Loucy (cell line): ENCODE data around the gene KRTAP3-2.

ENCODE experiments used
- EZH2phosphoT487 ChIP-seq: fragments of 200-600 bp; IDR thresholded peaks from 2 replicates; pipeline ENCODE4 v1.6.1; 2018; ENCODE audit warnings: antibody characterized with exemption, mild to moderate bottlenecking, moderate library complexity, borderline replicate concordance
- TF ChIP-seq, protein P1 (sequence below): fragments of 200-600 bp; sonication (generic); conservative IDR thresholded peaks from 2 replicates; pipeline ENCODE4 v1.5.1; 2014; ENCODE audit warnings: mild to moderate bottlenecking, antibody characterized with exemption, low read length

GRCh38 chr17:41026715-41027471 lies 27.2 kb upstream of the KRTAP3-2 start, which contains the start of gene KRTAP1-5:
- TF ChIP-seq EZH2phosphoT487, result no peak
- TF ChIP-seq, protein P1, sequence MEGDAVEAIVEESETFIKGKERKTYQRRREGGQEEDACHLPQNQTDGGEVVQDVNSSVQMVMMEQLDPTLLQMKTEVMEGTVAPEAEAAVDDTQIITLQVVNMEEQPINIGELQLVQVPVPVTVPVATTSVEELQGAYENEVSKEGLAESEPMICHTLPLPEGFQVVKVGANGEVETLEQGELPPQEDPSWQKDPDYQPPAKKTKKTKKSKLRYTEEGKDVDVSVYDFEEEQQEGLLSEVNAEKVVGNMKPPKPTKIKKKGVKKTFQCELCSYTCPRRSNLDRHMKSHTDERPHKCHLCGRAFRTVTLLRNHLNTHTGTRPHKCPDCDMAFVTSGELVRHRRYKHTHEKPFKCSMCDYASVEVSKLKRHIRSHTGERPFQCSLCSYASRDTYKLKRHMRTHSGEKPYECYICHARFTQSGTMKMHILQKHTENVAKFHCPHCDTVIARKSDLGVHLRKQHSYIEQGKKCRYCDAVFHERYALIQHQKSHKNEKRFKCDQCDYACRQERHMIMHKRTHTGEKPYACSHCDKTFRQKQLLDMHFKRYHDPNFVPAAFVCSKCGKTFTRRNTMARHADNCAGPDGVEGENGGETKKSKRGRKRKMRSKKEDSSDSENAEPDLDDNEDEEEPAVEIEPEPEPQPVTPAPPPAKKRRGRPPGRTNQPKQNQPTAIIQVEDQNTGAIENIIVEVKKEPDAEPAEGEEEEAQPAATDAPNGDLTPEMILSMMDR, result no peak
